ENCODE results near the gene ATOSB. TPM values are rescaled to one million over a fixed set of nuclear protein-coding genes. Genes with fewer than 3 reads are reported as not detected.

Gene ATOSB
- total and polyA plus RNA-seq, 2 of the 8 experiments (the other 6 are each of a cell fraction or from before 2014, with no cell fraction given), result 6.9 to 10.4 TPM

GRCh38 chr9:35158501-35159280 is 43.0 kb upstream of the ATOSB start (continued):
- TF ChIP-seq CHD7 (IDR thresholded peaks at IDR 0.05; ENCODE audit: insufficient replicate concordance, low read length), result no peak
- TF ChIP-seq CHD1 (IDR thresholded peaks at IDR 0.05; ENCODE audit: low read depth, low read length), result no peak
- TF ChIP-seq RAD21 (IDR thresholded peaks at IDR 0.05 in 1 of 2, conservative IDR thresholded peaks at IDR 0.05 in 1 of 2; ENCODE audit: low read depth in 2 of 2, low read length in 2 of 2), result no peak
- TF ChIP-seq CTBP2 (IDR thresholded peaks at IDR 0.05; ENCODE audit: borderline replicate concordance, insufficient read depth, insufficient read length, low read length), result no peak
- TF ChIP-seq GABPA (IDR thresholded peaks at IDR 0.05; ENCODE audit: borderline replicate concordance, insufficient read depth, low read length), result no peak
- TF ChIP-seq SUZ12 (IDR thresholded peaks at IDR 0.05; ENCODE audit: low read length), result no peak
- TF ChIP-seq SIRT6 (IDR thresholded peaks at IDR 0.05; ENCODE audit: low read length), result no peak
- TF ChIP-seq RXRA (IDR thresholded peaks at IDR 0.05; ENCODE audit: insufficient read depth, low read depth, low read length), result no peak
- TF ChIP-seq MAX (IDR thresholded peaks at IDR 0.05), result no peak

Data from H1 (cell line).